Calu3 (cell line): Measurements from ENCODE around the gene GNG12. TPM values are rescaled to one million over a fixed set of nuclear protein-coding genes. Genes with fewer than 3 reads are reported as not detected.

ENCODE experiments used
- BruUV-seq: library from RNA; stranded (reverse); fragments of 400-500 nt; replicated peaks from 2 replicates; lab custom pipeline; 2021; lab: Mats Ljungman, UMichigan
- CTCF ChIA-PET: fragments of 300-600 bp; sonication (Branson Sonifier 250); formaldehyde crosslinking; loops from one replicate; lab custom pipeline; 2022; ENCODE audit warnings: antibody characterized with exemption; lab: Charles Lee
- DNase-seq: peaks from one replicate; pipeline ENCODE4 v3.0.0; 2022
- H3K27ac Mint-ChIP-seq: one replicate; pipeline ENCODE4 v1.8.0; 2022; ENCODE audit warnings: mixed read lengths; ENCODE audit not compliant: unreplicated experiment
- H3K27me3 Mint-ChIP-seq: one replicate; pipeline ENCODE4 v1.8.0; 2022; ENCODE audit warnings: mixed read lengths; ENCODE audit not compliant: unreplicated experiment
- H3K36me3 Mint-ChIP-seq: one replicate; pipeline ENCODE4 v1.8.0; 2022; ENCODE audit warnings: mild to moderate bottlenecking, moderate library complexity, mixed read lengths; ENCODE audit not compliant: insufficient read depth, unreplicated experiment
- H3K4me1 Mint-ChIP-seq: one replicate; pipeline ENCODE4 v1.8.0; 2022; ENCODE audit warnings: mild to moderate bottlenecking, low read depth, mixed read lengths; ENCODE audit not compliant: unreplicated experiment
- H3K4me3 Mint-ChIP-seq: one replicate; pipeline ENCODE4 v1.8.0; 2022; ENCODE audit warnings: mild to moderate bottlenecking, low read depth, moderate library complexity, mixed read lengths; ENCODE audit not compliant: unreplicated experiment
- H3K9me3 Mint-ChIP-seq: one replicate; pipeline ENCODE4 v1.8.0; 2022; ENCODE audit warnings: low read depth, mixed read lengths; ENCODE audit not compliant: unreplicated experiment
- CTCF ChIP-seq: fragments of 200-600 bp; IDR thresholded peaks from one replicate; pipeline ENCODE4 v1.8.0; 2022; ENCODE audit warnings: antibody characterized with exemption; ENCODE audit not compliant: unreplicated experiment
- intact Hi-C: fragments of 100-400 bp; cut with micrococcal nuclease; formaldehyde crosslinking; loops from one replicate; pipeline ENCODE4 v1.10.0; 2022; ENCODE audit not compliant: unreplicated experiment
- total RNA-seq: library from RNA; stranded (reverse); gene quantifications from 2 replicates; pipeline ENCODE4 v1.2.3, GENCODE V29; 2022

Gene GNG12
- total RNA-seq, 1 experiment from 2014 or later, result 85.6 TPM

DNA sequence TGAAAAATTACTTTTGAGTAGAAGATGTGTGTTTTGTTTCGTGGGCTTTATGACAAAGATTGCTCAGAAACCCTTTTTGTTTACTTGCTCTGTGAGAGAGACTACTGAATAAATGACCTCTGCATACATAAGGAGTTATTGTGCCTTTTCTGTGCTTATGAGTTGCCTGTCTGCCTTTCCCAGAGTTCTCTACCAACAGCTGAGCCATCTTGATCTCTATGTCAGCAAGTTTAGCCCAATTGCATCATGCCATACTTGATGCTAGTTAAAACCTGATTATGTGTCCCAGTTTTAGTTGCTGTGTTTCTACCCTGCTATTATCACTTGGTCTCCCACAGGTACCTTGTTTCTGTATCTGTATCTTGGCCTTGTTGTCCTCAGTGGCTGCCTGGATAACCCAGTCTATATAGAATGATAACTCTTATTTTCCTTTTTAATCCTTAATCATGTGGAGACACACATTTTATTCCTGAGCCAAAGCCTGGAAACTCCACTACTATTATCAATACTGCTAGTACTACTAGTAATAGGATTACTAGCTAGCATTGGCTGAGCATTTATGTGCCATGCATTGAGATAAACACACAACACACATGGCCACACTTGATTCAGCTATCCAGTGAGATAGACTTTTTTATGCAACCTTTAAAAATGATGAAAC lies 28.7 kb upstream of the GNG12 start:
- Mint-ChIP-seq H3K27ac (no peak overlapping the region), H3K36me3 (no peaks in the 10 kb centered on the region), H3K4me3 (no peak overlapping the region), H3K9me3 (no peaks in the 10 kb centered on the region), H3K4me1 (no peaks in the 10 kb centered on the region), H3K27me3 (no peaks in the 10 kb centered on the region)
- intact Hi-C loops, result no loop called here
- TF ChIP-seq CTCF, result no peak
- BruUV-seq, result no TSS peak
- no peak for DNase-seq
- CTCF ChIA-PET, result no interaction called here

GRCh38 chr1:67860776-67861175 lies 27.5 kb upstream of the GNG12 start:
- Mint-ChIP-seq H3K9me3 (no peaks in the 10 kb centered on the region), H3K27me3 (no peaks in the 10 kb centered on the region), H3K4me1 (no peaks in the 10 kb centered on the region), H3K36me3 (no peaks in the 10 kb centered on the region), H3K27ac (no peak overlapping the region), H3K4me3 (no peak overlapping the region)
- CTCF ChIA-PET, result no interaction called here
- no TSS peak for BruUV-seq
- TF ChIP-seq CTCF, result no peak
- intact Hi-C loops, result no loop called here
- no peak for DNase-seq

- Mint-ChIP-seq H3K27ac (no peak overlapping the region), H3K4me1 (no peaks in the 10 kb centered on the region), H3K4me3 (no peak overlapping the region), H3K9me3 (no peaks in the 10 kb centered on the region), H3K27me3 (no peaks in the 10 kb centered on the region), H3K36me3 (no peaks in the 10 kb centered on the region)
- CTCF ChIA-PET, result interaction anchor here (0.5 to 2.0 kb wide), 2 partner anchors 153 to 459 kb away, joined by 5 to 6 read pairs; no protein-coding TSS in a partner anchor
- BruUV-seq, result no TSS peak
- no peak for DNase-seq
- no peak for TF ChIP-seq CTCF
- intact Hi-C loops, result no loop called here
Measured at GRCh38 chr1:67856921-67857320, 23.7 kb upstream of the GNG12 start.

DNA sequence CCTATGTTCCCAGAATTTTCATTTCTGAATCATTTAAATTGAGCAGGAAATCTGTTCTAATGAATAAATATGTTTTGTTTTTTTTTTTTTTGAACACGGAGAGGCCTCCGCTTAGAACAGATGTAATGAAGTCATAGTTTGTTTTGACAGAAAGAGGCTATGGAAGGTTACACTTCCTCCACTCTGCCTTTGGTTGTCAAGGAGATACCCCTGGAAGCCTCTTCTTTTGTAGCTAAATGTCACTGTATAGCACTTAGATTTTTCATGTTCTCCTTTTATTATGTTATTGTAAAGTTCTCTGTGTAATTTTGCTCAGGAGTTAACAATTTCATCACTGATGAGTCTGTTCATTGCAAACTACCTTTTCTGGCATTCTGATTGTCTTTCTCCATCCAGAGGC lies 22.7 kb upstream of the GNG12 start:
- Mint-ChIP-seq H3K36me3 (no peaks in the 10 kb centered on the region), H3K27ac (no peak overlapping the region), H3K27me3 (no peaks in the 10 kb centered on the region), H3K4me3 (no peak overlapping the region), H3K4me1 (peaks cover under 1% of the 10 kb centered on the region), H3K9me3 (no peaks in the 10 kb centered on the region)
- no peak for DNase-seq
- intact Hi-C loops, result no loop called here
- BruUV-seq, result no TSS peak
- no peak for TF ChIP-seq CTCF
- CTCF ChIA-PET, result interaction anchor here (2.0 kb wide), 1 partner anchor 154 kb away, joined by 6 read pairs; no protein-coding TSS in a partner anchor
